NB4 (cell line): Measurements from ENCODE around the gene CD82.

ENCODE experiments used
- MYC ChIP-seq: IDR thresholded peaks from 2 replicates; pipeline ENCODE4 v1.6.1; 2011; ENCODE audit warnings: low read depth, low read length
- POLR2A ChIP-seq: IDR thresholded peaks from 2 replicates; pipeline ENCODE4 v1.6.1; 2011; ENCODE audit warnings: mild to moderate bottlenecking; ENCODE audit not compliant: insufficient read length; ENCODE audit errors: extremely low read depth

- no peak for TF ChIP-seq MYC
- TF ChIP-seq POLR2A: no peak
These were observed 50.7 kb downstream of the CD82 start for GRCh38 chr11:44615913-44616791.
